GM12878 (cell line): ENCODE measurements around the gene BORCS8. TPM values are rescaled to one million over a fixed set of nuclear protein-coding genes. Genes with fewer than 3 reads are reported as not detected.

Source experiments
- ATAC-seq: fragments of 200-7000 bp; cut with Tn5 transposase; 3 replicates; pipeline ENCODE4 v1.9.1; 2020; ENCODE audit warnings: mild to moderate bottlenecking, moderate library complexity
- BruUV-seq: library from RNA; stranded (reverse); fragments of 400-500 nt; replicated peaks from 2 replicates; lab custom pipeline; 2021; lab: Mats Ljungman, UMichigan
- CTCF ChIA-PET: fragments of 300-600 bp; sonication (Branson Sonifier 250); formaldehyde crosslinking; extraction: SDS; loops from one replicate; lab custom pipeline; 2021; ENCODE audit warnings: inconsistent platforms; lab: Yijun Ruan, JAX
- POLR2A ChIA-PET: fragments of 350-600 bp; formaldehyde crosslinking; extraction: SDS; loops from one replicate; lab custom pipeline; 2021; ENCODE audit warnings: inconsistent platforms; lab: Charles Lee
- RAD21 ChIA-PET: fragments of 300-600 bp; sonication (Branson Sonifier 250); formaldehyde crosslinking; loops from one replicate; lab custom pipeline; 2023; ENCODE audit warnings: antibody characterized with exemption; ENCODE audit not compliant: unreplicated experiment; lab: Charles Lee
- SMC1A ChIA-PET: fragments of 300-600 bp; sonication (Branson Sonifier 250); formaldehyde crosslinking; loops from one replicate; lab custom pipeline; 2023; ENCODE audit not compliant: unreplicated experiment, uncharacterized antibody; lab: Charles Lee
- DNase-seq: peaks from one replicate; pipeline ENCODE4 v3.0.0-alpha.2; 2011; ENCODE audit warnings: low read depth, low spot score
- FAIRE-seq: peaks from 3 replicates; lab custom pipeline; 2011; peaks lifted over from hg19 to GRCh38; lab: Jason Lieb, UNC
- H2AFZ ChIP-seq: 2 replicates; pipeline ENCODE4 v1.6.0; 2011; ENCODE audit warnings: low read depth, low read length, control low read depth; ENCODE audit not compliant: control insufficient read depth
- H3K27ac ChIP-seq: 2 replicates; pipeline ENCODE4 v1.5.1; 2011; ENCODE audit warnings: control low read depth; ENCODE audit not compliant: control insufficient read depth, insufficient read depth
- H3K27me3 ChIP-seq, 2 experiments: replicated peaks in 1 of 2; 2 replicates each; pipeline versions ENCODE4 v1.6.0 to v1.6.1; 2011; ENCODE audit warnings: low read length in 1 of 2; ENCODE audit not compliant: control insufficient read depth in 2 of 2, insufficient read depth in 2 of 2
- H3K36me3 ChIP-seq, 2 experiments: 2 replicates each; pipeline ENCODE4 v1.5.1; 2011; ENCODE audit warnings: low read length in 1 of 2; ENCODE audit not compliant: control insufficient read depth in 2 of 2, insufficient read depth in 2 of 2
- H3K4me1 ChIP-seq: 2 replicates; pipeline ENCODE4 v1.6.1; 2011; ENCODE audit warnings: mild to moderate bottlenecking, low read length, moderate library complexity, mixed read lengths; ENCODE audit not compliant: control insufficient read depth, insufficient read depth
- H3K4me2 ChIP-seq: 2 replicates; pipeline ENCODE4 v1.6.0; 2011; ENCODE audit warnings: control low read depth; ENCODE audit not compliant: control insufficient read depth, insufficient read depth
- H3K4me3 ChIP-seq: fragments of 200-600 bp; sonication (generic); 2 replicates; pipeline ENCODE4 v1.5.1; 2016
- H3K79me2 ChIP-seq: 2 replicates; pipeline ENCODE4 v1.6.0; 2011; ENCODE audit warnings: low read length; ENCODE audit not compliant: control insufficient read depth, insufficient read depth
- H3K9ac ChIP-seq: 2 replicates; pipeline ENCODE4 v1.8.0; 2011; ENCODE audit warnings: low read length, control low read depth, mixed read lengths; ENCODE audit not compliant: control insufficient read depth, insufficient read depth
- H3K9me3 ChIP-seq: replicated peaks from 3 replicates; pipeline ENCODE4 v1.5.1; 2011; ENCODE audit warnings: mild to moderate bottlenecking, low read length; ENCODE audit not compliant: control insufficient read depth, insufficient read depth
- H4K20me1 ChIP-seq: 2 replicates; pipeline ENCODE4 v1.6.0; 2011; ENCODE audit not compliant: control insufficient read depth, insufficient read depth
- BHLHE40 ChIP-seq, 2 experiments: fragments of 450-650 bp in 1 of 2; IDR thresholded peaks; 2 replicates each; pipeline ENCODE4 v1.6.1; 2011 to 2017; ENCODE audit warnings: low read depth in 2 of 2, borderline replicate concordance in 1 of 2, improper control_type of control experiment in 1 of 2, low read length in 1 of 2, mild to moderate bottlenecking in 1 of 2
- CREM ChIP-seq: IDR thresholded peaks from 2 replicates; pipeline ENCODE4 v1.6.1; 2014; ENCODE audit warnings: antibody characterized with exemption, low read depth
- DPF2 ChIP-seq: fragments of 450-650 bp; IDR thresholded peaks from 2 replicates; pipeline ENCODE4 v1.6.1; 2017; ENCODE audit warnings: mild to moderate bottlenecking
- IKZF1 ChIP-seq: fragments of 450-650 bp; conservative IDR thresholded peaks from 2 replicates; pipeline ENCODE4 v1.6.1; 2017; ENCODE audit warnings: antibody characterized with exemption, mild to moderate bottlenecking
- KDM1A ChIP-seq: fragments of 200-600 bp; sonication (generic); IDR thresholded peaks from 2 replicates; pipeline ENCODE4 v1.6.1; 2016; ENCODE audit warnings: borderline replicate concordance
- KLF5 ChIP-seq: fragments of 450-650 bp; IDR thresholded peaks from 2 replicates; pipeline ENCODE4 v1.6.1; 2014; ENCODE audit warnings: mild to moderate bottlenecking; ENCODE audit not compliant: partially characterized antibody
- LARP7 ChIP-seq: fragments of 450-650 bp; IDR thresholded peaks from 2 replicates; pipeline ENCODE4 v1.6.1; 2017; ENCODE audit warnings: mild to moderate bottlenecking
- NR2F1 ChIP-seq: fragments of 450-650 bp; conservative IDR thresholded peaks from 2 replicates; pipeline ENCODE4 v1.6.1; 2017; ENCODE audit warnings: mild to moderate bottlenecking
- RAD21 ChIP-seq: IDR thresholded peaks from 2 replicates; pipeline ENCODE4 v1.6.1; 2011; ENCODE audit warnings: mild to moderate bottlenecking, low read depth, low read length, moderate library complexity; ENCODE audit not compliant: insufficient read depth
- SMC3 ChIP-seq: IDR thresholded peaks from 2 replicates; pipeline ENCODE4 v1.6.1; 2011; ENCODE audit warnings: low read length, improper control_type of control experiment, borderline replicate concordance
- TCF12 ChIP-seq: IDR thresholded peaks from 2 replicates; pipeline ENCODE4 v1.6.1; 2011; ENCODE audit warnings: low read depth, mild to moderate bottlenecking, low read length
- ZNF207 ChIP-seq: fragments of 450-650 bp; IDR thresholded peaks from 2 replicates; pipeline ENCODE4 v1.6.1; 2014; ENCODE audit warnings: antibody characterized with exemption, mild to moderate bottlenecking, borderline replicate concordance
- WGBS: methylation state at CpG from one replicate; pipeline ENCODE4 v1.1.6; 2016; ENCODE audit warnings: low lambda C conversion rate; ENCODE audit not compliant: insufficient replicate concordance, insufficient coverage; ENCODE audit errors: missing lambda C conversion rate; 5-methylcytosine and 5-hydroxymethylcytosine counted together
- in situ Hi-C: fragments of 300-500 bp; cut with MboI; formaldehyde crosslinking; loops from 9 replicates; pipeline ENCODE4 v1.14.3; 2018; ENCODE audit warnings: mixed read lengths
- intact Hi-C: fragments of 100-400 bp; cut with micrococcal nuclease; formaldehyde crosslinking; loops from one replicate; pipeline ENCODE4 v1.14.2; 2022; ENCODE audit not compliant: unreplicated experiment
- polyA plus RNA-seq, 11 experiments: library from polyadenylated mRNA; depleted of rRNA in 4 of 11; unstranded in 6 of 11; stranded (reverse) in 5 of 11; fragments of >200 nt; fragmentation: Nextera tagmentation in 4 of 11; fragmentation: Illumina TruSeq in 1 of 11; extraction: Ambion mirVana in 4 of 11; extraction: Trizol in 1 of 11; gene quantifications; 1 replicate in 1 of 11; 2 replicates in 10 of 11; pipeline versions ENCODE4 v1.2.1 to v1.2.3, GENCODE V29; 2011 to 2016; ENCODE audit warnings: inconsistent platforms in 2 of 11, missing spikeins in 2 of 11, low read depth in 1 of 11
- total RNA-seq, 4 experiments: library from RNA; depleted of rRNA in 3 of 4; stranded (reverse); fragments of >200 nt in 3 of 4; fragmentation: Illumina TruSeq in 1 of 4; extraction: Trizol in 1 of 4; gene quantifications; 2 replicates each; pipeline versions ENCODE4 v1.2.1 to v1.2.3, GENCODE V29; 2013 to 2021
- TF ChIP-seq, protein P1 (sequence below): IDR thresholded peaks from 2 replicates; pipeline ENCODE4 v1.6.1; 2012; ENCODE audit warnings: low read depth, low read length, improper control_type of control experiment
- TF ChIP-seq, protein P2 (sequence below), 3 experiments: IDR thresholded peaks in 2 of 3; conservative IDR thresholded peaks in 1 of 3; 2 replicates each; pipeline ENCODE4 v1.5.1; 2011; ENCODE audit warnings: low read depth in 3 of 3, low read length in 3 of 3, mild to moderate bottlenecking in 3 of 3, control low read depth in 2 of 3, moderate library complexity in 2 of 3, inconsistent platforms in 1 of 3, mixed read lengths in 1 of 3; ENCODE audit not compliant: control insufficient read depth in 2 of 3, insufficient read depth in 1 of 3; ENCODE audit errors: extremely low read depth in 1 of 3
- TF ChIP-seq, protein P3 (sequence below): IDR thresholded peaks from 2 replicates; pipeline ENCODE4 v1.6.1; 2011; ENCODE audit warnings: low read depth, mild to moderate bottlenecking, low read length, moderate library complexity, borderline replicate concordance; ENCODE audit errors: extremely low read depth

The BORCS8 gene
- total and polyA plus RNA-seq, 10 of the 15 experiments (the other 5 are each of a cell fraction or from before 2014, with no cell fraction given): 3.7 to 40.3 (median 23.4) TPM

DNA sequence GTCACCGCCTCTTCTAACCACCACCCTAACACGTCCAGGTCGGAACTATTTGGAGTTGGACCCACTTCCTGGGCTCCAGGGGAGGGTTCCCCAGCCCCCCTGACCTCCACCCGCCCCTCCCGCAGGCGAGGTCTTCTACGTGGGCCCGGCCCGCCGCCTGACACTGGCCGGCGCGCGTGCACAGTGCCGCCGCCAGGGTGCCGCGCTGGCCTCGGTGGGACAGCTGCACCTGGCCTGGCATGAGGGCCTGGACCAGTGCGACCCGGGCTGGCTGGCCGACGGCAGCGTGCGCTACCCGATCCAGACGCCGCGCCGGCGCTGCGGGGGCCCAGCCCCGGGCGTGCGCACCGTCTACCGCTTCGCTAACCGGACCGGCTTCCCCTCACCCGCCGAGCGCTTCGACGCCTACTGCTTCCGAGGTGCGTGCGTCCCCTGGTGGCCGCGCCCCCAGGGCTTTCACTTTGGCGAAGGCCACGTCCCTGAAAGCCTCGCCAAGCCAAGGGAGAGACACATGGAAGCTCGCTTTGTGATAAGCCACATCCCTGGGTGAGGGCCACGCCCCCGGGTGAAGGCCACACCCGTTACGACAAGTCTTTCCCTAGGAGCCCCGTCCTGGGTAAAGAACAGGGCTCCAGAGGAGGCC, 33.0 kb upstream of the BORCS8 start:
- FAIRE-seq (peak; percentile 92), ATAC-seq (peak; percentile 94), DNase-seq (no peak)
- Histone ChIP-seq H2AFZ (peak overlapping the region; percentile 74), H3K4me3 (peak overlapping the region; percentile 38; the same call in 1 of the 2 replicates), H3K27ac (no peak overlapping the region), H3K79me2 (no peaks in the 10 kb centered on the region), H3K27me3 (no peaks in the 10 kb centered on the region), H3K4me1 (peaks cover 4% of the 10 kb centered on the region), H3K36me3 (no peaks in the 10 kb centered on the region), H4K20me1 (no peaks in the 10 kb centered on the region), H3K4me2 (peak overlapping the region; percentile 93), H3K9ac (no peak overlapping the region), H3K9me3 (no peaks in the 10 kb centered on the region)
- intact Hi-C loops (no loop called here), in situ Hi-C loops (no loop called here)
- SMC1A ChIA-PET: interaction anchor here (0.6 to 1.8 kb wide), 3 partner anchors 11 to 890 kb away, joined by 3 to 6 read pairs (median 4); no protein-coding TSS in a partner anchor
- CTCF ChIA-PET: interaction anchor here (0.6 to 2.2 kb wide), 4 partner anchors 22 to 266 kb away, joined by 4 to 9 read pairs (median 6); partner anchors contain the start of gene NR2C2AP
- RAD21 ChIA-PET: no interaction called here
- TF ChIP-seq RAD21: peak; percentile 62
- no peak for TF ChIP-seq ZNF207
- TF ChIP-seq, protein P1, sequence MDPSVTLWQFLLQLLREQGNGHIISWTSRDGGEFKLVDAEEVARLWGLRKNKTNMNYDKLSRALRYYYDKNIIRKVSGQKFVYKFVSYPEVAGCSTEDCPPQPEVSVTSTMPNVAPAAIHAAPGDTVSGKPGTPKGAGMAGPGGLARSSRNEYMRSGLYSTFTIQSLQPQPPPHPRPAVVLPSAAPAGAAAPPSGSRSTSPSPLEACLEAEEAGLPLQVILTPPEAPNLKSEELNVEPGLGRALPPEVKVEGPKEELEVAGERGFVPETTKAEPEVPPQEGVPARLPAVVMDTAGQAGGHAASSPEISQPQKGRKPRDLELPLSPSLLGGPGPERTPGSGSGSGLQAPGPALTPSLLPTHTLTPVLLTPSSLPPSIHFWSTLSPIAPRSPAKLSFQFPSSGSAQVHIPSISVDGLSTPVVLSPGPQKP: 0 out of 2 replicates have a peak, but pooled peaks have one; percentile 10
- TF ChIP-seq BHLHE40 (IDR thresholded peaks at IDR 0.05; ENCODE audit: borderline replicate concordance in 1 of 2, low read depth in 2 of 2, low read length in 1 of 2): peak in 1 of 2 experiments; percentile 54; a peak in 2 of 4 replicates
- TF ChIP-seq IKZF1: peak; percentile 82
- TF ChIP-seq SMC3: peak; percentile 60
- TF ChIP-seq, protein P2, sequence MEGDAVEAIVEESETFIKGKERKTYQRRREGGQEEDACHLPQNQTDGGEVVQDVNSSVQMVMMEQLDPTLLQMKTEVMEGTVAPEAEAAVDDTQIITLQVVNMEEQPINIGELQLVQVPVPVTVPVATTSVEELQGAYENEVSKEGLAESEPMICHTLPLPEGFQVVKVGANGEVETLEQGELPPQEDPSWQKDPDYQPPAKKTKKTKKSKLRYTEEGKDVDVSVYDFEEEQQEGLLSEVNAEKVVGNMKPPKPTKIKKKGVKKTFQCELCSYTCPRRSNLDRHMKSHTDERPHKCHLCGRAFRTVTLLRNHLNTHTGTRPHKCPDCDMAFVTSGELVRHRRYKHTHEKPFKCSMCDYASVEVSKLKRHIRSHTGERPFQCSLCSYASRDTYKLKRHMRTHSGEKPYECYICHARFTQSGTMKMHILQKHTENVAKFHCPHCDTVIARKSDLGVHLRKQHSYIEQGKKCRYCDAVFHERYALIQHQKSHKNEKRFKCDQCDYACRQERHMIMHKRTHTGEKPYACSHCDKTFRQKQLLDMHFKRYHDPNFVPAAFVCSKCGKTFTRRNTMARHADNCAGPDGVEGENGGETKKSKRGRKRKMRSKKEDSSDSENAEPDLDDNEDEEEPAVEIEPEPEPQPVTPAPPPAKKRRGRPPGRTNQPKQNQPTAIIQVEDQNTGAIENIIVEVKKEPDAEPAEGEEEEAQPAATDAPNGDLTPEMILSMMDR (IDR thresholded peaks at IDR 0.05 in 2 of 3, conservative IDR thresholded peaks at IDR 0.05 in 1 of 3; ENCODE audit: control insufficient read depth in 2 of 3, extremely low read depth in 1 of 3, insufficient read depth in 1 of 3, low read depth in 3 of 3, low read length in 3 of 3): peak; percentile 59 to 82 (median 67)
- TF ChIP-seq NR2F1: 0 out of 2 replicates have a peak, but pooled peaks have one; percentile 19
- TF ChIP-seq CREM: 0 out of 2 replicates have a peak, but pooled peaks have one; percentile 8
- no peak for TF ChIP-seq KLF5
- TF ChIP-seq DPF2: peak; percentile 56; the same call in 1 of the 2 replicates
- TF ChIP-seq LARP7: 0 out of 2 replicates have a peak, but pooled peaks have one; percentile 68
- TF ChIP-seq, protein P3, sequence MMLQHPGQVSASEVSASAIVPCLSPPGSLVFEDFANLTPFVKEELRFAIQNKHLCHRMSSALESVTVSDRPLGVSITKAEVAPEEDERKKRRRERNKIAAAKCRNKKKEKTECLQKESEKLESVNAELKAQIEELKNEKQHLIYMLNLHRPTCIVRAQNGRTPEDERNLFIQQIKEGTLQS: no peak
- TF ChIP-seq KDM1A: no peak
- TF ChIP-seq TCF12: 0 out of 2 replicates have a peak, but pooled peaks have one; percentile 19
- POLR2A ChIA-PET: no interaction called here
- no TSS peak for BruUV-seq
- WGBS: 13% methylated on average over 59 of the region's 59 CpGs
